HUDEP-2 (cell line): ENCODE measurements around the gene SPATA16.
"Not testable (repeated sequence)": the region's sequence is repeated elsewhere in the genome, so short reads cannot be mapped to it uniquely, and the experiment has no call there.

Experiments used
- DNase-seq, 76 experiments: peaks; one replicate each; lab custom pipeline; 2025; ENCODE audit not compliant: unreplicated experiment in 76 of 76; lab: John Stamatoyannopoulos, UW

The SPATA16 gene

DNA sequence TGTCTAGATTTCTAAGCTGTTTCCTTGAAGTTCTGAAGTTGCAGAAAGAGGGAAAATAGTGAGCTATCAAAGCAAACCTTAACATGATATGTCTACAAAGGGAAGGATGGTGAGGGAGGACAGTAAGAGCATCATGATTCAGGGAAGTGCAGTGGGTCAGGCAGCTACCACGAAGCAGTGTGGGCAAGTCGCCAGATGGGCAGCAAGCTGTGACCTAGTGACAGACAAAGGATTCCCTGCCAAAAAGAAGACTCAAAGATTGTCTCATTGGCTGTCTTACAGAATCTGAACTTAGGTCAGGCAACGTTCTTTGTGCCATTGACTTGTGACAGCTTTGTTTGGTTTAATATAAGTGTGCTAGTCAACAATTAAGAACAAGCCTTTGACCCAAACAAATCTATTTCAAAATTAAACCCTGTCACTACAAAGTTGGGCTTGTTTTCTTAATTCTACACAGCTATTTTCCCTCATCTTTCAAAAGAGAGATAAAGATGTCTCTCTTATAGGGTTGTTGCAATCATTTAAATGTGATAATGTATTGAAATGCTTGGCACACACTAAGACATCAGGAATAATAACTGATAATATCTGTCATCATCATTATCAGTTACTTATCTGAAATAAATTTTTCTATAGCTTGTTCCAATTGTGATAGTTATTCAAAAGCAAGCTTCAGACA is 237.3 kb downstream of the SPATA16 start:
- DNase-seq = peak in 1 of 76 experiments; percentile 1

DNA sequence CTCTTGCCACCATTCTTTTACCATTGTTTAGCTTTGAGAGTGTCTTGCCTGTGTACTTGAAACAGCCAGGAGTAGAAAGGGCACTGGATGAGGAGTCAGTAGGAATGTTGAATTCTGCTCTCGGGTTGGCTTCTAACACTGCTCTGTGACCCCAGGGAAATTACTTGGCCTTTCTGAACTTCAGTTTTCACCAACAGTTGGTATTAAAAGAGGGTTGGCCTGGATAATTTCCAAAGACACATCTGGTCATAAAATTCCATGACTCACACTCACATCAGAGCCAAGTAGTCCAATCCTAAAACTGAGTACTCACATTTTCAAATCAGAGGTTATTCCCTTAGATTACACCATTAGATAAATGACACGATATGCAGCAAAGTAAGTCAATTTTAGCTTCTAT is 248.9 kb downstream of the SPATA16 start:
- no peak for DNase-seq

DNA sequence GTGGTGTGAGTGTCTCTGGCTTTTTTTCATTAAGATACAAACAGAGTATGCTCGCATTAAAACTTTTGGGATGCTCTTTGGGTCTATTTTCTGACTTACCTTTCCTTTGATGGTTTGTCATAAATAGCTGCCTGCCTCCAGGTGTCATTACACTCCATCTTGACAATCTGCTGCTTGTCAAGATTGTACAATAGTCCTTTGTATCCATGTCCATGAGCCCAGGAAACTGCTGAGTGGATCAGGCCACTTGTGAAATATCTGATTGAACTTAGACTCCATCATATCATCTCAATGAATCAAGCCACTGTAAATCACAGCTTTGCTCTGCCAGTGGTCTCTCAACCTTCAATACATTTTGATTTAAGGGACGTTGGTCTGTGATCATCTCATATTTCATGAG is 255.3 kb downstream of the SPATA16 start:
- DNase-seq = no peak

DNA sequence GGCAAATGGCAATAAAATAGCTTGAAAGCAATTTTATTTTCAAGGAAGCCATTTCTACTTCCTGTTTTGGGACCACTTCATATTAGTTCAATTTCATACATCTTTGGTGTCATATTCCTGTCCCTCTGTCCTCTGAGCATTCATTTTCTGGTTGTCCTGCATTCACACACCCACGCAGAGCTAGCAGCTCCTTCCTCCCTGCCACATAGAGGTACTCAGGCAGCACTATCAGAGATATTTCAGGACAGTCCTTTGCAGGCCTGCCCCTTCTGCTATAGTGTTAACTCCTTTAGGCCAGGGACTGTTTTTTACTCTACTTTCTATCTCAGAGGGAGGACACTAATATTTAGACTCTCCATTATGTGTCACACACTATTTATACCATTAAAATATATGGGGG is 258.5 kb downstream of the SPATA16 start:
- DNase-seq = no peak

GRCh38 chr3:172879381-172879780 is 261.7 kb downstream of the SPATA16 start:
- DNase-seq = not testable (repeated sequence)

DNA sequence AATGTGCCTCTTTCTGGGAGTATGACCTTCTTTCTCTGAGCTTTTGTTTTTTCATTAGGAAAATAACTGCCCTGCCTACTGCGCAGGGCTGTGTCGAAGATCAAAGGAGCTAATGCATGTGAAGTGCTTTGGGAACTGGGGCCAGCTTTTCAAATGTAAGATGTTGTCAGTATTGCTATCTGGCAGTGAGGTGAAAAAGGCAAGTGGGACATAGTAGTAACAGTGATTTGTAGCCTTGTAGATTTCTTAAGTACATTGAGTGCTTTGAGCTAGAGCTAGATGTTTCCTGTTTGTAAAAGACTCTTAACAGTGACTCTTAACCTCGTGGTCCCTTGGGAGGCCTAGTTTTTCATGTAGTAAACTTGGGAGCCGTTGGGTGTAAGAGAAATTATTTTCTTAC is 264.0 kb downstream of the SPATA16 start:
- no peak for DNase-seq

DNA sequence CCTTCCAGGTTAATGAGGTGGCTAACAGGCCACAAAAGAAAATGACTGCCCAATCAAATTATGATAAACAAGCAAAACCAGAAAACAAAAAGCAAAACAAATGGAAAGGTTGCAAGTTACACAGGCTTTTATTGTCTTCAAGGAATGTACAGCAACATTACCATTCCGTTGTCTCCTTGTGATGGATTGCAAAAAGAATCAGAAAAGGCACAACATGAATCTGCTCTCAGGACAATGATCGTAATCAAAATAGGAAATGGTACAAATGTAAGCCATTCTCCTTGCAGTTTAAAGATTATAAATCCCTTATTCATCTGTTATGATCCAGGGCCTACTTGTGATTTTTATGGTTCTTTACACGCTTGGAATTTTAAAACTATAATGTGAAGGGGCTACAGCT is 264.7 kb downstream of the SPATA16 start:
- DNase-seq = no peak

- DNase-seq = no peak
Observed at GRCh38 chr3:172875039-172875438, 266.0 kb downstream of the SPATA16 start.

GRCh38 chr3:172869784-172870518 is 271.1 kb downstream of the SPATA16 start:
- no peak for DNase-seq

GRCh38 chr3:172869368-172869771 is 271.7 kb downstream of the SPATA16 start:
- peak in 1 of 76 experiments; percentile 2 for DNase-seq

DNA sequence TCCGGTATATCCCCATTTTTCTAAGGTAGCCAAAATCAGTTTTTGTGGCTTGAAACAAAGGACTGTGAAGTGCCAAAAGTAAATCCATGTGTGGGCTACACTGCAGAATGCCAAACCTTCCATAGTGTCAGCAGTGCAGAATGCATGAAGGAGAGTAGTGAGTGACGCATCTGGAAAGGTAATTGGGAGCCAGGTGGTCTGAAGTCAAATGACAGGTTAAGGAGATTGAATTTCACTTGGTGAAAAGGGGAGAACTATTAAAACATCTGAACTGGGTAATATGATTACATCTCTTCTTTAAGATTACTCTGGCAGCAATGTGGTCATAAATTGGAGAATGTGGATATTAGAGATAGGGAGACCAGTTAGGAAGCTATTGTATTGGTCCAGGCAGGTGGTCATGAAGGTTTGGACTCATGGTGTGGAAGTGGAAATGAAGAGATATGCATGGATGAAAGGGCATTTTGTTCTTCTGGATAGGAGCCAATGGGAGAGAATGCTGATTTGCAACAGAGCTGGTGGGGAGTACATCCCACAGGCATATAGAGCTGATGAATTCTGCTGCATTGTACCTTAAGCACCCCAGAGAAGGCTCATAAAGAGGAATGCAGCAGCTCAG is 272.3 kb downstream of the SPATA16 start:
- DNase-seq = no peak

- DNase-seq = not testable (repeated sequence)
Observed at GRCh38 chr3:172866726-172867350, 274.2 kb downstream of the SPATA16 start.

- no peak for DNase-seq
Observed at GRCh38 chr3:172859041-172859440, 282.0 kb downstream of the SPATA16 start.

GRCh38 chr3:172856795-172857742 is 284.0 kb downstream of the SPATA16 start:
- DNase-seq = no peak

GRCh38 chr3:172855037-172855436 is 286.0 kb downstream of the SPATA16 start:
- no peak for DNase-seq

DNA sequence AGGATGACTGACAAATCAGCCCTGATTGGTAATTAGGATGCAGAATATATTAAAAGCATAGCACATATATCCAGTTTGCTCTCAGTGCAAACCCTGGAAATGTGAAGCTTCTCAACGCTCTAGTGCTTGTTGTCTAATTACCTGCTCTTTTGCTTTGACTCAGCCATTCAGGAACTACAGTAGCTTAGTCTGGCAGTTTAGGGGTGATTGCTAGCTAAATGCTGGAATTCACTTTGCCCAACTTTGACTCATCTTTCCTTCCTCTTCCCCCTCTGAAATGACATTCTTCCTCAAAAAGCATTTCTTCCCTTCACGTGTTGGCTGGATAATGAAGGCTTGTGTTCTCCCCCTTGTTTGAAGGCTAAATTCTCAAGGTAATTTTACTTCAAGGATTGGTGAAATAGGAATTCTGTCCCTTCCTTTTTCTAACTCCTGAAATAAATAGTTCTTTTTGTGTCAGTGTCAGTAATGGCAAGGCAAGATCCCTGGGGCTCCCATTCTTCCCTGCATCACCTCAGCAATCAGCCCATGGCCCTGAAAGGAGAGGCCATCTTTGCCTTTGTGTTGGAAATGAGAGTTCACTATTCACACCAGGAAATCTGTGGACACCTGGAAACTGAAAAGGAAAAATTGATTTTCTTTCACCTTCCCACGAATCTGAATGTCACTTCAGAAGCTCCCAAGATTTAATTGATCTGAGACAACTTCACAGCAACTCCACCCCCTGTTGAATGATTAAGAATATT is 286.9 kb downstream of the SPATA16 start:
- no peak for DNase-seq

- DNase-seq = no peak
Observed at GRCh38 chr3:172853005-172853404, 288.0 kb downstream of the SPATA16 start.

GRCh38 chr3:172848910-172849309 is 292.1 kb downstream of the SPATA16 start:
- no peak for DNase-seq

- DNase-seq = no peak
Observed at GRCh38 chr3:172847292-172847691, 293.7 kb downstream of the SPATA16 start.

DNA sequence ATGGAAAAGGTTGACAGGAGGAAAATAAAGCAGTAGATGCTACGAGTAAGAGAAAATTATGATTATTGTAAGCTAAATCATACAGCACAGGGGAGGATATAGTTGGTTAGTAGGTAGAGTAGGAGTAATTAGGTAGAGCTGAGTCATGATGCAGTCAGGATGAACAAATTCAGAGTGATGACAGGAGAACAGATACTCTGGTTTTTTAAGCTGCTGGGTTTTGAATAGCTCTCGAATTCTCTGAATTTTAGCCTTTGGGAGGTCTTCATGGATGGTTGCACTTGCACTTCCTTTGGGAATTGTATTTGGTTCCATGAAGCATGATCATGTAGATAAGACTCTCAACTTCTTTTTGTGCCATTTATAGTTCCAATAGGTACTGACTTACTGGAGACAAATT is 294.3 kb downstream of the SPATA16 start:
- DNase-seq = no peak
